OCI-LY7 (cell line): Measurements from ENCODE around the gene SLC22A8. TPM values are rescaled to one million over a fixed set of nuclear protein-coding genes. Genes with fewer than 3 reads are reported as not detected.
A peak's percentile ranks its signal among the peaks of the same experiment; 100 is the strongest.

Experiments
- BruUV-seq: library from RNA; stranded (reverse); fragments of 400-500 nt; replicated peaks from 2 replicates; lab custom pipeline; 2021; lab: Mats Ljungman, UMichigan
- CTCF ChIA-PET: fragments of 300-600 bp; sonication (Branson Sonifier 250); formaldehyde crosslinking; loops from one replicate; lab custom pipeline; 2022; ENCODE audit warnings: antibody characterized with exemption; ENCODE audit not compliant: unreplicated experiment; lab: Charles Lee
- POLR2A ChIA-PET: fragments of 300-600 bp; sonication (Branson Sonifier 250); formaldehyde crosslinking; loops from one replicate; lab custom pipeline; 2022; ENCODE audit warnings: antibody characterized with exemption; lab: Charles Lee
- DNase-seq: peaks from one replicate; pipeline ENCODE4 v3.0.0-alpha.2; 2015; ENCODE audit warnings: low spot score
- H2AFZ ChIP-seq: fragments of 200-600 bp; sonication (generic), shearing (Covaris generic); 2 replicates; pipeline ENCODE4 v1.6.1; 2014; ENCODE audit warnings: mild to moderate bottlenecking, antibody characterized with exemption, low read length, moderate library complexity
- H3K27ac ChIP-seq: fragments of 200-600 bp; sonication (generic); 2 replicates; pipeline ENCODE4 v1.5.1; 2014; ENCODE audit warnings: mixed run types, low read depth, mild to moderate bottlenecking, moderate library complexity, low read length, inconsistent platforms; ENCODE audit not compliant: poor library complexity, severe bottlenecking
- H3K36me3 ChIP-seq: fragments of 200-600 bp; sonication (generic); 2 replicates; pipeline ENCODE4 v1.6.1; 2014; ENCODE audit warnings: mild to moderate bottlenecking, antibody characterized with exemption, low read length, moderate library complexity, mixed read lengths; ENCODE audit not compliant: insufficient read depth
- H3K4me1 ChIP-seq: fragments of 200-600 bp; sonication (generic); 2 replicates; pipeline ENCODE4 v1.5.1; 2014; ENCODE audit warnings: mild to moderate bottlenecking, low read length; ENCODE audit not compliant: insufficient read depth, poor library complexity, severe bottlenecking
- H3K4me2 ChIP-seq: fragments of 200-600 bp; sonication (generic); 2 replicates; pipeline ENCODE4 v1.6.1; 2014; ENCODE audit warnings: mild to moderate bottlenecking, low read length
- H3K4me3 ChIP-seq: fragments of 200-600 bp; sonication (generic); 2 replicates; pipeline ENCODE4 v1.5.1; 2014; ENCODE audit warnings: mild to moderate bottlenecking, low read depth, low read length; ENCODE audit not compliant: poor library complexity, severe bottlenecking
- H3K79me2 ChIP-seq: fragments of 200-600 bp; sonication (generic); 2 replicates; pipeline ENCODE4 v1.6.1; 2016; ENCODE audit warnings: low read depth, mild to moderate bottlenecking, low read length, moderate library complexity, mixed read lengths; ENCODE audit not compliant: insufficient read depth
- H3K9me2 ChIP-seq: fragments of 200-600 bp; sonication (generic); 2 replicates; pipeline ENCODE4 v1.6.1; 2016; ENCODE audit warnings: mild to moderate bottlenecking, low read length, mixed read lengths; ENCODE audit not compliant: insufficient read depth
- H3K9me3 ChIP-seq: fragments of 200-600 bp; sonication (generic); 2 replicates; pipeline ENCODE4 v1.6.1; 2014; ENCODE audit warnings: mild to moderate bottlenecking, mixed run types, low read length, mixed read lengths
- H4K20me1 ChIP-seq: fragments of 200-600 bp; sonication (generic); 2 replicates; pipeline ENCODE4 v1.6.1; 2014; ENCODE audit warnings: mild to moderate bottlenecking, antibody characterized with exemption, low read length, moderate library complexity, mixed read lengths; ENCODE audit not compliant: insufficient read depth
- EZH2phosphoT487 ChIP-seq: fragments of 200-600 bp; sonication (generic); IDR thresholded peaks from 2 replicates; pipeline ENCODE4 v1.6.1; 2018; ENCODE audit warnings: low read depth, borderline replicate concordance, mild to moderate bottlenecking, mixed run types, antibody characterized with exemption, low read length, moderate library complexity, mixed read lengths
- intact Hi-C: fragments of 100-400 bp; cut with micrococcal nuclease; formaldehyde crosslinking; loops from one replicate; pipeline ENCODE4 v1.10.0; 2022; ENCODE audit not compliant: unreplicated experiment
- total RNA-seq, 2 experiments: library from RNA; depleted of rRNA in 1 of 2; stranded (reverse); fragments of >200 nt in 1 of 2; shearing (Covaris generic) in 1 of 2; gene quantifications; 2 replicates each; pipeline ENCODE4 v1.2.3, GENCODE V29; 2014 to 2022
- TF ChIP-seq, protein P1 (sequence below): fragments of 200-600 bp; sonication (generic); conservative IDR thresholded peaks from 2 replicates; pipeline ENCODE4 v1.5.1; 2014; ENCODE audit warnings: mild to moderate bottlenecking, antibody characterized with exemption, low read length, moderate library complexity, mixed read lengths

SLC22A8 gene
- total RNA-seq, 2 experiments from 2014 or later: not detected

DNA sequence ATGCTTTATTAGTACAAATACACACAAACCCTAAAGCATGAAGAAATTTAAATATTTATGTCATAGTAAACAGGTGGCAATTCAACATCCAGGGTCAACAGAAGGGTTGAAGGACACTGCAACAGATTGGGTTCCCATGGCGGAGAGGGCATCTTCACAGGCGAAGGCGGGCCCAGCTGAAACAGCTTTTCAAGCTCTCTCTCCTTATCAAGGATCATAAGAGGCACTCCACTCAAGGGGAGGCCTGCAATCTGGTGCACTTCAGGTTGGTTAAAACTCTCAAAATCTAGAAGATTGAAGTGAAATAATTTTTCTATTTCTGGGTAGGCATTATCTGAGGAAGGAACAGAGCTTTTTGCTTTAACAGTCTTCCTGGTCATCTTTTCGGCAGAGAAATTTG lies 16.8 kb upstream of the SLC22A8 start:
- Histone ChIP-seq H3K36me3 (no peaks in the 10 kb centered on the region), H3K79me2 (no peaks in the 10 kb centered on the region), H3K4me2 (no peak overlapping the region), H2AFZ (no peak overlapping the region), H3K27ac (no peak overlapping the region), H3K4me3 (no peak overlapping the region), H4K20me1 (no peaks in the 10 kb centered on the region), H3K9me2 (no peaks in the 10 kb centered on the region), H3K9me3 (no peaks in the 10 kb centered on the region), H3K4me1 (no peaks in the 10 kb centered on the region)
- TF ChIP-seq, protein P1, sequence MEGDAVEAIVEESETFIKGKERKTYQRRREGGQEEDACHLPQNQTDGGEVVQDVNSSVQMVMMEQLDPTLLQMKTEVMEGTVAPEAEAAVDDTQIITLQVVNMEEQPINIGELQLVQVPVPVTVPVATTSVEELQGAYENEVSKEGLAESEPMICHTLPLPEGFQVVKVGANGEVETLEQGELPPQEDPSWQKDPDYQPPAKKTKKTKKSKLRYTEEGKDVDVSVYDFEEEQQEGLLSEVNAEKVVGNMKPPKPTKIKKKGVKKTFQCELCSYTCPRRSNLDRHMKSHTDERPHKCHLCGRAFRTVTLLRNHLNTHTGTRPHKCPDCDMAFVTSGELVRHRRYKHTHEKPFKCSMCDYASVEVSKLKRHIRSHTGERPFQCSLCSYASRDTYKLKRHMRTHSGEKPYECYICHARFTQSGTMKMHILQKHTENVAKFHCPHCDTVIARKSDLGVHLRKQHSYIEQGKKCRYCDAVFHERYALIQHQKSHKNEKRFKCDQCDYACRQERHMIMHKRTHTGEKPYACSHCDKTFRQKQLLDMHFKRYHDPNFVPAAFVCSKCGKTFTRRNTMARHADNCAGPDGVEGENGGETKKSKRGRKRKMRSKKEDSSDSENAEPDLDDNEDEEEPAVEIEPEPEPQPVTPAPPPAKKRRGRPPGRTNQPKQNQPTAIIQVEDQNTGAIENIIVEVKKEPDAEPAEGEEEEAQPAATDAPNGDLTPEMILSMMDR: no peak
- no peak for TF ChIP-seq EZH2phosphoT487
- intact Hi-C loops: no loop called here
- ChIA-PET CTCF (no interaction called here), POLR2A (no interaction called here)
- no TSS peak for BruUV-seq
- DNase-seq: no peak

DNA sequence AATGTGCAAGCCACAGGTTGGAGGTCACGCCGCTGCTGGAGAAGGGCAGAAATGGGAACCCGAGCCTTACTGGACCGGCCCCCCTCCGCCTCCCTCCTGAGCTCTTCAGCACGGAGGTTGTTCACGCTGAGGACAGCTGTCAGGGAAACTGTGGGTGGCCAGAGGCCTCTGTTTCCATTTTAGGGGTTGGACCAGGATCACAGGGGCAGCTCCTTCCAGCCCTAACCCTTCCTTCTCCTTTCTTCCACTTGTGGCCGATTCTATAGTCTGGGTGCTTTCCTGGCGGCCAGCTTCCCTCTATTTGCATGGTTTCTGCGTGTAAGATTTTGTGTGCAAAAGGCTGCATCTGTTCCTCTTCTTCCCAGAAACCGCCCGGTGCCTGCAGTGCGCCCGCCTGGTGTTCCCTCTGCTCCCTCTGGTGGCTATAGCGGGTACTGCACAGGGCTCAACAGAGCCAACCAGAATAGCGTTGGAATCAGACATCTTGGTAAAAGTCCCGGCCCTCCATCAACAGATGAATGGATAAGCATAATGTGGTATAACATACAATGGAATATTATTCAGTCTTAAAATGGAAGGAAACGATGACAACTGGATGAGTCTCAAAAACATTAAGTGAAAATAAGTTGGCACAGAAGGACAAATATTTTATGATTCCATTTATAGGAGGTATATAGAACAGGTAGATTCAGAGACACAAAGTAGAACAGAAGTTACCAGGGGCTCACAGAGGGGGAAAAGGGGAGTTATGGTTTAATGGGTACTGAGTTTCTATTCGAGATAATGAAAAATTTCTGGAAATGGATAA lies 8.4 kb upstream of the SLC22A8 start:
- no peaks in the 10 kb centered on the region for H3K4me1 ChIP-seq
- no peaks in the 10 kb centered on the region for H3K79me2 ChIP-seq
- intact Hi-C loops: loop anchor here (1.0 to 10.0 kb wide), 3 partner anchors 118 to 289 kb away; partner anchors contain the start of gene TMEM179B
- BruUV-seq: no TSS peak
- CTCF ChIA-PET: interaction anchor here (1.5 kb wide), 1 partner anchor 118 kb away, joined by 9 read pairs; no protein-coding TSS in a partner anchor
- H3K4me2 ChIP-seq: no peak overlapping the region
- TF ChIP-seq, protein P1: peak; percentile 100
- TF ChIP-seq EZH2phosphoT487: no peak
- no peak overlapping the region for H2AFZ ChIP-seq
- no peaks in the 10 kb centered on the region for H3K9me3 ChIP-seq
- H3K9me2 ChIP-seq: no peaks in the 10 kb centered on the region
- no peak overlapping the region for H3K4me3 ChIP-seq
- peak; percentile 73 for DNase-seq
- POLR2A ChIA-PET: no interaction called here
- H3K27ac ChIP-seq: no peak overlapping the region
- H4K20me1 ChIP-seq: no peaks in the 10 kb centered on the region
- H3K36me3 ChIP-seq: no peaks in the 10 kb centered on the region

DNA sequence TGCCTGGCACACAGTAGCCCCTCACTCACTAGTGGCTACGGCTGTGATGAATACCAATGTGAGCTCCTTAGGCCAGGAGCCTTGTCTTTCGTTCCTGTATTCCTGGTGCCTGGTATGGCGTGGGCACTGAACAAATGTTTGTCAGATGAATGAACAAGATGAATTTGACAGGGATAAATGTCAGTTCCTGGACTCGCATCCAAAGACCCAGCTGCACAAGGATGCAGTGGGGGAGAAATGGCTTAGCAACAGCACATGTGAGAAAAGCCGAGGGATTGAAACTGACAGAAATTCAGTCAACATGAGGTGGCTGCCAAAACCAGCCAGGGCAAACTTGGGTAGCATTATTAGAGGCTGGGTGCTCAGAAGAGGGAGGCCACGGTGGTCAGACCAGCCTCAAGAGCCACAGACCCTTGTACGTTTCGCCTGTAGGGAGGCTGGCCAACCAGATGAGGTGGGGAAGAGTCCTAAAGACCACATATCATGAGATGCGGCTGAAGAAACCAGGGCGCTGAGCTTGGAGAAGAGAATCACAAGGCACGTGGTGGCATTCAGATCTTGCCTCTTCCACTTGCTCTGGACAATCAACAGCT lies 7.7 kb upstream of the SLC22A8 start:
- Histone ChIP-seq H3K9me2 (no peaks in the 10 kb centered on the region), H2AFZ (no peak overlapping the region), H3K9me3 (no peaks in the 10 kb centered on the region), H3K4me1 (no peaks in the 10 kb centered on the region), H3K4me3 (no peak overlapping the region), H3K27ac (no peak overlapping the region), H3K4me2 (no peak overlapping the region), H3K36me3 (no peaks in the 10 kb centered on the region), H4K20me1 (no peaks in the 10 kb centered on the region), H3K79me2 (no peaks in the 10 kb centered on the region)
- TF ChIP-seq, protein P1: no peak
- TF ChIP-seq EZH2phosphoT487: no peak
- no peak for DNase-seq
- no TSS peak for BruUV-seq
- intact Hi-C loops: loop anchor here (5.0 to 10.0 kb wide), 2 partner anchors 236 to 289 kb away; partner anchors contain the start of gene TMEM179B
- ChIA-PET POLR2A (no interaction called here), CTCF (interaction anchor here (1.5 kb wide), 1 partner anchor 117 kb away, joined by 9 read pairs; no protein-coding TSS in a partner anchor)
